HG03095 (cell line): ENCODE results near the gene SLC24A3.
"Not testable (repeated sequence)": the region's sequence is repeated elsewhere in the genome, so short reads cannot be mapped to it uniquely, and the experiment has no call there.

Experiments used
- ATAC-seq: cut with Tn5 transposase; IDR thresholded peaks from one replicate; pipeline ENCODE4 v1.9.1; 2021; ENCODE audit warnings: moderate library complexity; ENCODE audit not compliant: unreplicated experiment

The SLC24A3 gene

DNA sequence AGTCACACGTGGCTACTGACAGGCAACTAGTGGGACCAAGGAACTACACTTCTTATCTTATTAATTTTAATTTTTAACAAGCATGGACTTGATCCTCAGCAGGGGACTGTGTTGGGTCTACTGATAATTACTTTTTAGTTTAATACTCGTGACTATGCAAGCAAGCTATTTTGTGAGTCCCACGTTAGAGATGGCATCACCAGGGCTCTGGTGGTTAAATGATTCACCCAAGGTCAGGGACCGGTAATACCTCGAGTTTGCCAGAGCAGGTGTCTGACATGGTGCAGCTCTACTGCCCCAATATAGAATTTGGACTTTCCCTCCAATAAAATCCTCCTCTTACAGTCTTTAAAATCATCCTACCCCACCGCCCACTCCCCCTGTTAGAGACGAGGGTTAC lies 447.0 kb downstream of the SLC24A3 start:
- ATAC-seq, result no peak

- ATAC-seq, result no peak
These were observed 448.5 kb downstream of the SLC24A3 start for GRCh38 chr20:19660808-19661378.

- ATAC-seq, result peak; percentile 56
These were observed 449.5 kb downstream of the SLC24A3 start for GRCh38 chr20:19661717-19662636.

- no peak for ATAC-seq
These were observed 450.2 kb downstream of the SLC24A3 start for GRCh38 chr20:19662637-19662995.

- no peak for ATAC-seq
These were observed 456.0 kb downstream of the SLC24A3 start for GRCh38 chr20:19668418-19668817.

- no peak for ATAC-seq
These were observed 458.4 kb downstream of the SLC24A3 start for GRCh38 chr20:19670829-19671228.

- ATAC-seq, result no peak
These were observed 458.9 kb downstream of the SLC24A3 start for GRCh38 chr20:19671374-19671773.

DNA sequence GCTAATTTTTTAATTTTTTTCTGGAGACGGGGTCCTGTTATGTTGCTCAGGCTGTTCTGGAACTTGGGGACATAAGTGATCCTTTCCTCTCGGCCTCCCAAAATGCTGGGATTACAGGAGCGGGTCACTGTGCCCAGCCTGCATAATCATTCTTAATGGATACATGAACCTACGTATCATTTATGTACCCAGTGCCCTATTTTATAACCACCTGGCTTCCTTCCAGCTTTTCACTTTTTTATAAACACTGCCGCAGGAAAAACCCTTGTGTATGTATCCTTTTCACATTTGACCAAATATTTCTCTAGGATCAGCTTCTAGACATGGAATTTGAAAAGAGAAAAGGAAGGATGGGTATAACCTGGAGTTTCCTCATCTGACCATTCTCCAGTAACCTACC lies 460.1 kb downstream of the SLC24A3 start:
- ATAC-seq, result no peak

GRCh38 chr20:19673575-19673974 lies 461.1 kb downstream of the SLC24A3 start:
- ATAC-seq, result no peak

DNA sequence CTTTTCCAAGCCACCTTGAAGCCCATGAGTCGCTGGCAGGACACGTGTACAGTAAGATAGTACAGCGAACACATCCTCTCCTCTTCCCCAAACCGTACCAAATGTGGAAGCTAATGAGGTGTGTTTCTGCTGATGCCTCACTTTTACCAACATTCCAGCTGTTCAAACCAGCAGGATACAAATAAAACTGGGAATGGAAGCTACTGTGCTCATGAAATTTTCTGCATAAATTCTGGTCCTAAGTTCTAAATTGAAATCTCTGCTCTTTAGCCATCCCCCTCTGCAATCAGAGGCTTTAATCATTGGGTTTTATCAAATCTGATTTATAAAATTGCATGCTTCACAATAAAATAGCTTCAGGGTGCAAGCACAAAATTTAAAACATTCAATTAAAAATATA lies 463.8 kb downstream of the SLC24A3 start:
- no peak for ATAC-seq

DNA sequence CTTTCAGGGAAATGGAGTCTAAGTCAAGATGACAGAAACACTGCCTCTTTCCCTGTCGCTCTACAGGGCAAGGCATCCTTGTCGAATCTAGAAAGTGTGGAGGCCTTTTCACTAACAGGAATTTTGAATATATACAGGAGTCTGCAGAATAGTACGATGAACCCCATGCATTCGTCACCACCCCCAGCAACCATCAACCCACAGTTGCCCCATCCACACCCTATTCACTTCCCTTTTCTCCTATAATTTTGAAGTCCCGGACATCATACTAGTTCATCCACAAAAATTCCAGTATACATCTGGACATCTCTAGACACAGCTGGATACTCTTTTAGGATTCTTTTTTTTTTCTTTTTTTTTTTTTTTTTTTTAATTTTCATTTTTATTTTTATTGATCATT lies 464.9 kb downstream of the SLC24A3 start:
- ATAC-seq, result no peak

GRCh38 chr20:19678591-19678990 lies 466.1 kb downstream of the SLC24A3 start:
- not testable (repeated sequence) for ATAC-seq

- ATAC-seq, result no peak
These were observed 467.6 kb downstream of the SLC24A3 start for GRCh38 chr20:19679900-19680495.

- ATAC-seq, result no peak
These were observed 469.8 kb downstream of the SLC24A3 start for GRCh38 chr20:19682249-19682648.

- ATAC-seq, result no peak
These were observed 470.7 kb downstream of the SLC24A3 start for GRCh38 chr20:19683188-19683587.

GRCh38 chr20:19683822-19684221 lies 471.4 kb downstream of the SLC24A3 start:
- no peak for ATAC-seq

GRCh38 chr20:19688031-19688806 lies 475.8 kb downstream of the SLC24A3 start:
- ATAC-seq, result no peak

DNA sequence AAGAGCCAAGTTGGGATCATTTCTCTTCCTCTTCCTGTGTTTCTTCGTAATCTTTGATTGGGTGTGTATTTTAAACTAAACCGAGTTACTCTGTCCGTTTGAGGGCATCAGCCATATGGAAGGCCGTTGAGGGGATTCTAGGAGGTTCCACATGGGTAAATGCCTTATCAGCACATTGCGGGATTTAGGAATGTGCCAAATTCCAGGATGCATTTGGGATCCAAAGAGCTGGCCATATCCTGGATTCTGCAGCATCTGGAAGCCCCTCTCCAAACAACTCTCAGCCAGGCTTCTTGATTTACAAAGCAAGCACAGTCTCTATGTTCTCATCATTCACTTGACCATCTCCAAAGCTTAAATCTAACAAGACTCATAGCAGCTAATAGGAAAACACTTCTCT lies 478.0 kb downstream of the SLC24A3 start:
- ATAC-seq, result no peak

DNA sequence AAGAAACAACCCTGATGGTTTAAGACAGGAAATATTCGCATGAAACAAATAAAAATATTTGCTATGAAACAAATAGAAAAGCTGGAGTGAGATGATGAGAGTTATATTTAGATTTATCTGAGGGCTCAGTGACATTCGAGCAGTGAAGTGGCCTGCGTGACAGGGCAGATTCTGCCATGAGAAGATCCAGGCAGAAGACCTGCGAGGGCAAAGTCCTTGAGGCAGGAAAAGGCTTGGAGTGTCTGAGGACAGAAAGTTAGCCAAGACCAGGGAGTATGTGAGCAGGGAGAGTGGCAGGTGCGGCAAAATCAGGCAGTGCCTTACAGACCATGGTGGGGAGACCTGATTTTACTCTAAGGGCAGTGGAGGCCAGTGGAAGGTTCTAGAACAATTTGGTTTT lies 478.7 kb downstream of the SLC24A3 start:
- no peak for ATAC-seq

- no peak for ATAC-seq
These were observed 479.7 kb downstream of the SLC24A3 start for GRCh38 chr20:19692100-19692499.

DNA sequence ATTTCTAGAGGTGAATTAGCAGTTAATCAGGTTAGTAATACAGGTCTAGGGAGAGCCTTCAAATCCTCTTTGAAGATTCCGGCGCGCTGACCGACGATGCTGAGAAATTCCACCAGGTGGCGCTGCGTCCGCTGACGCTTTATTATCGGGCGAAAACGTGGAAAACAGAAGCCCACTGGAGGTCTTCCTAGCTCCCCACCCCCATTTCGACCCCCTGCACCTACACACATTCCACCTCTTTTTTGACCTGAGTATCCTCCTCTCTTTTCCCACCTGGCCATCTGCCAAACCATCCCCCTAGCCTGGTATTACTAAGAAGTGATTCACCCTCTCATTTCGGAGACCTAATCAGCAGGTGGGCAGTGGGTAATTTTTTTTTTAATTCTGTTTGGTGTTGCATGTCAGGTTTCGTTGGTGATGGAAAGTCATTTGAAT lies 480.3 kb downstream of the SLC24A3 start:
- ATAC-seq, result no peak
